ENCODE data around the gene CRYBB3.

Gene CRYBB3

GRCh38 chr22:25199731-25200520 is at the start of gene CRYBB3:
Gene CRYBB3, plus strand, starts transcription at chr22:25199858. Its CDS starts 1,539 bp downstream, at chr22:25201397.
- DNase-seq (ENCODE audit: low read depth), result no peak

- DNase-seq (ENCODE audit: low read depth), result no peak
These were observed 45.5 kb upstream of the CRYBB3 start for GRCh38 chr22:25153961-25154666.

- DNase-seq (ENCODE audit: low read depth), result no peak
These were observed 45.0 kb upstream of the CRYBB3 start for GRCh38 chr22:25154667-25154999.

GRCh38 chr22:25156736-25157135 is 42.9 kb upstream of the CRYBB3 start:
- no peak for DNase-seq (ENCODE audit: low read depth)

GRCh38 chr22:25159028-25159427 is 40.6 kb upstream of the CRYBB3 start:
- DNase-seq (ENCODE audit: low read depth), result no peak

GRCh38 chr22:25160120-25160996 is 39.3 kb upstream of the CRYBB3 start:
- no peak for DNase-seq (ENCODE audit: low read depth)

GRCh38 chr22:25161017-25161915 is 38.4 kb upstream of the CRYBB3 start:
- DNase-seq (ENCODE audit: low read depth), result no peak

GRCh38 chr22:25161916-25162530 is 37.6 kb upstream of the CRYBB3 start:
- DNase-seq (ENCODE audit: low read depth), result no peak

GRCh38 chr22:25162561-25162960 is 37.1 kb upstream of the CRYBB3 start:
- DNase-seq (ENCODE audit: low read depth), result no peak

- no peak for DNase-seq (ENCODE audit: low read depth)
These were observed 33.9 kb upstream of the CRYBB3 start for GRCh38 chr22:25165785-25166184.

- DNase-seq (ENCODE audit: low read depth), result no peak
These were observed 33.2 kb upstream of the CRYBB3 start for GRCh38 chr22:25166266-25167040.

GRCh38 chr22:25167082-25167481 is 32.6 kb upstream of the CRYBB3 start:
- DNase-seq (ENCODE audit: low read depth), result no peak

GRCh38 chr22:25167834-25168601 is 31.6 kb upstream of the CRYBB3 start:
- no peak for DNase-seq (ENCODE audit: low read depth)

- no peak for DNase-seq (ENCODE audit: low read depth)
These were observed 30.2 kb upstream of the CRYBB3 start for GRCh38 chr22:25169278-25170031.

GRCh38 chr22:25170426-25170980 is 29.2 kb upstream of the CRYBB3 start:
- no peak for DNase-seq (ENCODE audit: low read depth)

- no peak for DNase-seq (ENCODE audit: low read depth)
These were observed 27.5 kb upstream of the CRYBB3 start for GRCh38 chr22:25172153-25172552.

- no peak for DNase-seq (ENCODE audit: low read depth)
These were observed 25.3 kb upstream of the CRYBB3 start for GRCh38 chr22:25174156-25174887.

All from stimulated activated CD8-positive, alpha-beta memory T cell treated with anti-CD3 and anti-CD28 coated beads, Interleukin-12 subunit alpha, Interleukin-12 subunit beta, amount 100 ng/mL, for 4 hours (primary cell).